Motor neuron (in vitro differentiated cells): ENCODE results near the gene CCDC14. TPM values are rescaled to one million over a fixed set of nuclear protein-coding genes. Genes with fewer than 3 reads are reported as not detected.
"Not testable (repeated sequence)": the region's sequence is repeated elsewhere in the genome, so short reads cannot be mapped to it uniquely, and the experiment has no call there.

ENCODE experiments used
- ATAC-seq, 8 experiments: fragments of 200-7000 bp; cut with Tn5 transposase; replicated peaks in 6 of 8; 2 replicates each; pipeline ENCODE4 v1.8.0; 2021; ENCODE audit warnings: mild to moderate bottlenecking in 8 of 8, moderate library complexity in 8 of 8
- H3K27ac ChIP-seq, 2 donors: fragments of 250-450 bp; sonication (Bioruptor Pico); 2 replicates each; pipeline ENCODE4 v1.9.0; 2021; ENCODE audit warnings: antibody characterized with exemption in 2 of 2, mild to moderate bottlenecking in 2 of 2, moderate library complexity in 1 of 2
- H3K4me1 ChIP-seq, 2 donors: fragments of 250-450 bp; sonication (Bioruptor Pico); replicated peaks in 1 of 2; 2 replicates each; pipeline ENCODE4 v1.6.1; 2021; ENCODE audit warnings: antibody characterized with exemption in 2 of 2, mild to moderate bottlenecking in 2 of 2, moderate library complexity in 1 of 2
- H3K4me3 ChIP-seq, 5 donors: fragments of 250-450 bp; sonication (Bioruptor Pico); 2 replicates each; pipeline ENCODE4 v1.9.0; 2021; ENCODE audit warnings: antibody characterized with exemption in 5 of 5, mild to moderate bottlenecking in 5 of 5, moderate library complexity in 4 of 5
- WGBS, 10 experiments: fragments of 450-650 bp; shearing (Covaris generic); methylation state at CpG; one replicate each; pipeline ENCODE4 v1.0.0; 2022; 5-methylcytosine and 5-hydroxymethylcytosine counted together
- in situ Hi-C, 9 experiments: fragments of 400-800 bp; cut with MboI; loops; one replicate each; pipeline ENCODE4 v1.15.0; 2021; ENCODE audit warnings: low sequenced_read_pairs in 9 of 9, low pct_unique_long_range_greater_than_20kb in 2 of 9; ENCODE audit not compliant: unreplicated experiment in 9 of 9
- total RNA-seq, 8 experiments: library from RNA; unstranded; fragments of 300-600 nt; gene quantifications; 2 replicates each; pipeline versions ENCODE4 v1.2.3 to v1.2.4, GENCODE V29; 2022

Gene CCDC14, protein sequence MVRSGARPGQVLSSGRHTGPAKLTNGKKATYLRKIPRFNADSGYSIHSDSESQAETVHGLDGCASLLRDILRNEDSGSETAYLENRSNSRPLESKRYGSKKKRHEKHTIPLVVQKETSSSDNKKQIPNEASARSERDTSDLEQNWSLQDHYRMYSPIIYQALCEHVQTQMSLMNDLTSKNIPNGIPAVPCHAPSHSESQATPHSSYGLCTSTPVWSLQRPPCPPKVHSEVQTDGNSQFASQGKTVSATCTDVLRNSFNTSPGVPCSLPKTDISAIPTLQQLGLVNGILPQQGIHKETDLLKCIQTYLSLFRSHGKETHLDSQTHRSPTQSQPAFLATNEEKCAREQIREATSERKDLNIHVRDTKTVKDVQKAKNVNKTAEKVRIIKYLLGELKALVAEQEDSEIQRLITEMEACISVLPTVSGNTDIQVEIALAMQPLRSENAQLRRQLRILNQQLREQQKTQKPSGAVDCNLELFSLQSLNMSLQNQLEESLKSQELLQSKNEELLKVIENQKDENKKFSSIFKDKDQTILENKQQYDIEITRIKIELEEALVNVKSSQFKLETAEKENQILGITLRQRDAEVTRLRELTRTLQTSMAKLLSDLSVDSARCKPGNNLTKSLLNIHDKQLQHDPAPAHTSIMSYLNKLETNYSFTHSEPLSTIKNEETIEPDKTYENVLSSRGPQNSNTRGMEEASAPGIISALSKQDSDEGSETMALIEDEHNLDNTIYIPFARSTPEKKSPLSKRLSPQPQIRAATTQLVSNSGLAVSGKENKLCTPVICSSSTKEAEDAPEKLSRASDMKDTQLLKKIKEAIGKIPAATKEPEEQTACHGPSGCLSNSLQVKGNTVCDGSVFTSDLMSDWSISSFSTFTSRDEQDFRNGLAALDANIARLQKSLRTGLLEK
- total RNA-seq: 100 to 1,000 TPM in 1 of 8 experiments, 10 to 100 TPM in 7; 26.1 to 113 (median 49.4) TPM

DNA sequence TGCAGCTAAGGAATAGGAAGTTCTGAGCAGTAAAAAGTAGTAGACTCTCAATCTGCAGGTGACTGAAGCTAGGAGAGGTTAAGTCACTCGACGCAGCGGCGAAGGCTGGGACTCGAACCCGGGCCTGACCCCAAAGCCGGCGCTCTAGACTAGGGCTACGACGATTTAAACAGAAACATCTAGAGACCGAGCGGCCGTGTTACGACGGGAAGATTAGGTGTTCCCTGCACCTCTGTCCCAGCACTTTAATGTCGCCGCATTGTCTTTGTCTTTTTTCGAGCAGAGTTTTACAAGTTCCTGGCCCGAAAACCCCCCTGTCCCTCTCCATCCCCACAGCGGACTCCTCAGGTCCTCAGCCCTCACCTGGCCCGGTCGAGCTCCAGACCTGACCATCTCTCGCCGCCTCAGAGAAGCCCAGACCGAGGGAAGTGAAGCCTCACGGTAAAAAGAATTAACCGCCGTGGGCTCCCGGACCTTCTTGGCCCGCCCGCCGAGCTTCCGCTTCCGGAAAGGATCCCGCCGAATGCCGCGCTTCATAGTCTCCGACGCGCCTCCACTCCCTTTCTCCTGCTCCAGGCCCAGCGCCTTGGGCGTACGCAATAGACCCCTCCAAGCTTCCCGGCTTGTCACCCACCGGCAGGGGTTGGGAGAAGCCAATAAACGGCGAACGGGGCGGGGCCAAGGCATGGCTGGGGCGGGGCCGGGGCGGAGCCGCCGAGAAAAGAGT is at the start of gene CCDC14:
Gene CCDC14 (minus strand): TSS at position 449 of the 727 bp plus-strand sequence. CDS start 56 bp downstream, at position 393.
- Histone ChIP-seq H3K27ac (peak within 1 kb of the TSS; percentile 52 to 70), H3K4me3 (peak within 1 kb of the TSS; percentile 53 to 77 (median 70)), H3K4me1 (peaks cover 3 to 6% of the 10 kb centered on the region in 2 donors)
- peak; percentile 97 to 100 (median 100) for ATAC-seq
- 0 to 4% (median 1%) methylated on average over 4 to 17 of the region's 55 CpGs; no CpG with 5 or more reads in 2 of the 10 experiments for WGBS, 10 experiments
- in situ Hi-C loops: no loop called here

DNA sequence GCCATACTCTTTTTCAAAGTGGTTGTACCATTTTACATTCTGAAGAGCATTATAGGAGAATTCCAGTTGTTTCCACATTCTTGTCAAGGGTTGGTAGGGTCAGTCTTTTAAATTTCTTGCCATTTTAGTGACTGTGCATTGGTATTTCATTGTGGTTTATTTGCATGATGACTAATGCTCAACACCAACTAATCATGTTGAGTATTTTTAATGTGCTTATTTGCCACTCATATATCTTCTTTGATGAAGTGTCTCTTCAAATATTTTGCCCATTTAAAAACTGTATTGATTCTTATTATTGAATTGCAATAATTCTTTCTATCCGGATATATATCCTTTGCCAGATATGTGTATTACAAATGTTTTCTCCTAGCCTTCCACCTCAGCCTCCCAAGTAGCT is 47.3 kb upstream of the CCDC14 start:
- ATAC-seq, H3K27ac ChIP-seq, H3K4me3 ChIP-seq, H3K4me1 ChIP-seq: not testable (repeated sequence)
- 100% methylated on average over 1 of the region's 1 CpG; no CpG with 5 or more reads in 3 of the 10 experiments for WGBS, 10 experiments
- in situ Hi-C loops: loop anchor here in 5 of 9 experiments (25.0 kb wide), 3 partner anchors 279 to 554 kb away; no protein-coding TSS in a partner anchor

DNA sequence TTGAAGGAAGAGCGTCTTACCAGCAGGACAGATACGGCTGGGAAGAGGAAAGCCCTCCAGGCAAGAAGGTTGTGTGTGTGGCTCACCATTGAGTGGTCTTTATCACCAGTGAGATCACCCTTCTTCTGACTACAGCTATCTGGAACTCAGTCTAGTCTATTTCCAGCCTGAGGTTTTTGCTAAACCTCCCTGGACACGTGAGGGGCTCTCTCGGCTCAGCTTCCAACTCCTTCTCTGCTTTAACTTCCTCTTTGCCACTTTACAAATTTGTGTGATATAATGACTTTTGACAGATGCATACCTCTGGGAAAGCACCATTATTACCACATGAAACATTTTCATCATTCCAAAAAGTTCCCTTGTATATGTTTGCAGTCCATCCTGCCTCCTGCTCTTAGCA is 46.2 kb upstream of the CCDC14 start:
- 0 to 100% (median 80%) methylated on average over 1 to 4 of the region's 4 CpGs; no CpG with 5 or more reads in 1 of the 10 experiments for WGBS, 10 experiments
- ATAC-seq: no peak
- H3K4me3 ChIP-seq: no peak overlapping the region
- in situ Hi-C loops: loop anchor here in 5 of 9 experiments (25.0 kb wide), 3 partner anchors 280 to 555 kb away; no protein-coding TSS in a partner anchor
- no peaks in the 10 kb centered on the region for H3K4me1 ChIP-seq
- no peak overlapping the region for H3K27ac ChIP-seq

DNA sequence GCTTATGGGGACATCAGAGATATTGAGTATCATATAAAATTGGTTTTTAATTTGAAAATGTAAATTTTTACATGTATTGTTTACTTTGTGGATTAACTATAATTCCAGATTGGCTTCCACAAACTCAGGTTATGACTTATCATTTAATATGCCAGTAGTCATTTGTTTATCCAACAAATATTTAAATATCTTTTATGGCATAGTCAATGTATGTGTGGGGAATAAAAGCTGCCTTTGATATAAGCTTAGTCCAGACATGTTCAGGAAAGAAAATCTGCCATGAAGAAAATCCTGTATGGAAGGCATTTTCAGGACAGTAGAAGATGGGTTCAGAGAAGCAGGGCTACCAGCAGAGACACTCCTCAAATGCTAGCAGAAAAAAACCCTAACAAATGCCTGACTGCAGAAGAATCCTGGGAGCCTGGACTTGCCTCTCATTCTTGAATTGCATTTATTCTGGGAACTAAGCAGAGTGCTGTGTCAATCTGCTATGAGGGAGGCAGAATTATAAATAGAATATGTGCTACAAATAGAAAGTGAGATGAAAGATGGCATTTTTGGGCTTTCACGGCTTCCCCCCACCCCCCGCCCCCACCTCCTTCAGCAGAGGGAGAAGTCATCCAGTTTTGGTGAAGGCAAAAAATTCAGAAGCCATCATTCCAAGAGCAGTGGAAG is 41.5 kb upstream of the CCDC14 start:
- not testable (repeated sequence) for H3K27ac ChIP-seq, H3K4me1 ChIP-seq, H3K4me3 ChIP-seq
- no CpG with 5 or more reads among the region's 2 CpGs for WGBS, 10 experiments
- in situ Hi-C loops: loop anchor here in 5 of 9 experiments (25.0 kb wide), 3 partner anchors 285 to 560 kb away; no protein-coding TSS in a partner anchor
- peak in 3 of 8 experiments; percentile 41 to 72 (median 47) for ATAC-seq

DNA sequence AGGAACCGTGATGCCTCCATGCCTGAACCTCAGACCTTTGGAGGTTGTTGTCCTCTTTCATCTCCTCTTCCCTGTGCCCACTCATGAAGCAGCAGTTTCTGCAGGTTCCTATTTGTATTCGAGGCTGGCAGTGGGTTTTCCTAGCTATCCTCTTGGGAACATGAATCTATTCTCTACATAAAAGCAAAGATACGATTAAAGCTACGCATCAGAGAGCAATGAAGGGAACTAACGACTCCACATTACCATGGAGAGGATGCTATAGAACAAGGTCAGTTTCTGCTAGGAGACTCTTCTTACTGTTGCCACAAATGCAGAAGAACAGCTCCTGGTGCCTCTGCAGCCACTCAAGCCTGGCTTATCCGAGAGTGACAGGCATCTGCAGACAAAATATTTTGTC is 40.3 kb upstream of the CCDC14 start:
- not testable (repeated sequence) for H3K4me1 ChIP-seq, H3K4me3 ChIP-seq, H3K27ac ChIP-seq, ATAC-seq
- in situ Hi-C loops: loop anchor here in 5 of 9 experiments (25.0 kb wide), 3 partner anchors 286 to 561 kb away; no protein-coding TSS in a partner anchor
- whole genome bisulfite sequencing, 10 experiments: 20 to 80% (median 66%) methylated on average over 1 to 6 of the region's 6 CpGs; no CpG with 5 or more reads in 4 of the 10 experiments

DNA sequence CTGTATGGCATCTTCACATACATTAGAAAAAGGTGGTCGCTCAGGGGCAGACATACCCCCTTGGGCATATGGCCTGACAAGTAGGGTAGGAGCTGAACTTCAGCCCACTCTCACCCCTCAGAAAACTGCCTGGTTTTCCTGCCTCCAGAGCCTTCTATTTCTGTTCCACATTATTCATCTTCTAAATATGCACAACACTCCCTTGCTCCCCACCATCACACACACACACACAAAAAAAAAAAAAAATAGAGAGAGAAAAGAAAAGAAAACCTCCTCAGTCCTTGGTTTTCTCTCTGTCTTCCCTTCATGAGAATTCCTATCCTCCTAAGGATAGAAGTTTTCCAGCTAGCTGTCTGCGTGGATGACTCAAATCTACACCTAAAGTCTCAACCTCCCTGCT is 36.5 kb upstream of the CCDC14 start:
- no peak overlapping the region for H3K27ac ChIP-seq
- ATAC-seq: peak in 2 of 8 experiments; percentile 49 to 59
- 17 to 90% (median 69%) methylated on average over 1 to 2 of the region's 2 CpGs; no CpG with 5 or more reads in 4 of the 10 experiments for WGBS, 10 experiments
- no peaks in the 10 kb centered on the region for H3K4me1 ChIP-seq
- H3K4me3 ChIP-seq: no peak overlapping the region
- in situ Hi-C loops: no loop called here

DNA sequence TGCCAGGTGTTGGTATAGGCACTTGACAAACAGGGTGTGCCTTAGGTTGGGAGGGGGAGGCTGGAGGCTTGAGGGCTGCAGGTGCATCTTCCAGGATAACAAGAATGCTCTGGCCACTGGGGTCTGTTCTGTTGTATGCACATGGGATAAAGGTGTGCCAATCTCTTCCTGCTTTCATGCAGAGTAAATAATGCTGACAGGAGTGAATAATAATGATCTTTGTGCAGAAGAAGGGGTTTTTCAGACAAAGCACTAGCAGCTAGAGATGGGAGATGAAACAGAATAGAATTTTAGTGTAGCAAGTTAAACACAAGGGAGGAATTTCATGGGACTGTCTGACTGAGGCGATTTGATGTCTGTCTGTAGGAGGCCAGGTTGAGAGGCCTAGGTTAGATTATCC is 32.8 kb upstream of the CCDC14 start:
- Histone ChIP-seq H3K4me1 (no peaks in the 10 kb centered on the region), H3K4me3 (no peak overlapping the region), H3K27ac (no peak overlapping the region)
- 67 to 100% (median 71%) methylated on average over 1 of the region's 1 CpG; no CpG with 5 or more reads in 5 of the 10 experiments for WGBS, 10 experiments
- in situ Hi-C loops: no loop called here
- ATAC-seq: no peak

DNA sequence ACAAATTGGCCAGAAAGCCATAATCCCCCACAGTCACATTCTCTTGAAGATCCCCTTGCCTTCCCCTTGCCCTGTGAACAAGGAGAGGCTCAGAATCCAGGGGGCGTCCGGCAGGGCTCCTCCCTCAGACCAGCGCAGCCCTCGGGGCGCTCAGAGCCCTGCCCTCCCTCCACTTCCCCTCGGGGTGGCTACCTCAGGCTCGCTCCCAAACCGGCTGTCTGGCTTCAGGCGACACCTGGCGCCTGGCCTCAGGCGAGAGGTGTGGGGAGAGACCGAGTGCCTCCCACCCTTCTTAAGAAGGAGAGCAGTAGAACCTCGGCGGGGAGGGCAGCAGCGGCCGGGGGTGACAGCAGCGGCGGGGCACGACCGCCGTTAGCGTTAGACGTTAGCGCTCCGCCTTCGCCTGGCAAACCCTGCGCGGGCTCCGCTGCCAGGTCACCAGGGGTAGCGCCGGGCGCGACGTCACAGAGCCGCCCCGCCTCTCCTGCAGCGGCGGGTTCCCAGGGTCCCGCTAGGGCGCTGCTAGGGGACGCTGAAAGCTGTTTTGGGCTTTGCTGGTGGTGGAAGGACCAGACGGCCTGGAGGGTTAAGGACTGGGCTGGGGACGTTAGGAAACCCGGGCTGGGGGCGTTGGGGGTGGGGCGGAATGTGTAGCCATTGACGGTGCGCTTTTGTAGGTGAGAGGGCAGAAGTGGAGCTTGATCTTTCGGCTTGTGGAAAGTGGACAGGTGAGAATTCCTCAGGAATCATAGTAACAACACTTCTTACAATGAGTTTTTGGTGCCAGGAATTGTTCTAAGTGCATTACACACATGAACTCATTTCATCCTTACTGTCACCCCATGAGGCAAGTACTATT is 30.9 kb upstream of the CCDC14 start, which contains the start of gene ROPN1:
Gene ROPN1 (minus strand): TSS at position 395 of the 859 bp plus-strand sequence. CDS start 11,643 bp downstream, outside the sequence.
- WGBS, 10 experiments: no CpG with 5 or more reads among the region's 49 CpGs
- peak; percentile 90 to 99 (median 97) for ATAC-seq
- H3K4me1 ChIP-seq, in situ Hi-C loops, H3K27ac ChIP-seq: not testable (repeated sequence)
- H3K4me3 ChIP-seq: peak within 1 kb of the TSS in 4 of 5 donors; percentile 15 to 19 (median 18)

DNA sequence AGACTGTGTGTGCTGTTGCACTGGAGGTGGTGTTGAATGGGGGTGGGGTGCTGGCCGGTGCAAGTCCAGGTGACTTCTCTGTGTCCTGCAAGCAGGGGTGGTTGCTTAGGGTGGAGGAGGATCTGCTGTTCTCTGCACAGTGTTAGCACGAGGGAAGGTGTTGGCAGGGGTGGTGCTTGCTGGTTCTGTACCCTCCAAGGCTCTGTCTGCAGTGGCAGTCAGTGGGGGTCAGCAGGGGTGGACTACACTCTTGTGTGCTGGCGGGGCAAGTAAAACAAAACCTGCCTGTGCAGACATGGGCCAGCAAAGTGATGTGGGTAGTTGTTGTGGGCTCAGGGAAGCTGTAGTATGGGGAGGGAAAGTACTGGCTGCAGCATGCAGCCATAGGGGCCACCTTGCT is 25.4 kb upstream of the CCDC14 start:
- no peak overlapping the region for H3K27ac ChIP-seq
- H3K4me1 ChIP-seq: no peaks in the 10 kb centered on the region
- ATAC-seq: no peak
- no peak overlapping the region for H3K4me3 ChIP-seq
- 64 to 80% (median 67%) methylated on average over 1 to 2 of the region's 3 CpGs; no CpG with 5 or more reads in 7 of the 10 experiments for WGBS, 10 experiments
- in situ Hi-C loops: no loop called here

DNA sequence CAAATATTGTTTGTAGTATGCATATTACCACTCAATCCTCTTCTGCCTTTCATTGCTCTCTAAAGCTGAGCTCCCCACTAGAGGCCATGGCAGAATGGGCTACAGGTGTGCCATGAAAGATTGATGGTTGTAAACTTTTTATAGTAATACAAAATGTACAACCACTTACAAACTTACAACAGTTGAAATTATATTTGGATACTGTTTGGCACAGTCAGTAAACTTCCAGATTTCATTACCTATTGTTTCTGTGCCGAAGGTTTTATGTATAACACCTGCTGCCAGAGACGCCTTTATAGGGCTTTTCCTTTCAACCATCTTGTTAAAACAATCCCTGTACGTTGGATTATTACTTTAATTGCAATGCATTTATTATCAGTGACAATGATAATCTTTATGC is 23.9 kb upstream of the CCDC14 start:
- no peak for ATAC-seq
- 27 to 100% (median 69%) methylated on average over 2 to 3 of the region's 3 CpGs for WGBS, 10 experiments
- Histone ChIP-seq H3K4me1 (peaks cover 0 to 1% of the 10 kb centered on the region in 2 donors), H3K4me3 (no peak overlapping the region), H3K27ac (no peak overlapping the region)
- in situ Hi-C loops: no loop called here

DNA sequence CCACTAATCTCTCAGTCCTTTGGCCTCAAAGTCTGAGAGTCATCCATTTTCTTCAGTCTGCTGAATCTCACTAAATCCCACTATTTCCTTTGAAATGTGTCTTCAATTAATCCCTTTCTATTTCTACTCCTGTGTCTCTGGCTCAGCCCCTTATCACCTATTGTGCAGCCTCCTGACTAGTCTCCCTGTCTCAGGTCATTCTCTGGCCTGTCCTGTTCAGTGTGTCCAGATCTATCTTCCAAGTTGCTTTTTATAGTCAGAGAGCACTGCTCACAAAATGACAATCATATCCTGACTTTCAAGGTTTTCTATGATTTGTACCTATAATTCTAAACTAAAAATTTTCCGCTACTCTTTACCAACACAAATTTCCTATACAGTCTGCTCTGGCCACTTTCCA is 23.3 kb upstream of the CCDC14 start:
- WGBS, 10 experiments: 86 to 100% (median 88%) methylated on average over 1 of the region's 1 CpG; no CpG with 5 or more reads in 3 of the 10 experiments
- in situ Hi-C loops: no loop called here
- Histone ChIP-seq H3K27ac (no peak overlapping the region), H3K4me1 (peaks cover 0 to 2% of the 10 kb centered on the region in 2 donors), H3K4me3 (no peak overlapping the region)
- no peak for ATAC-seq
